Activated CD4-positive, alpha-beta T cell treated with anti-CD3 and anti-CD28 coated beads, Interleukin-2, amount 50 U/mL, for 1 hour (primary cell): ENCODE data around the gene NXPH2.
"Not testable (repeated sequence)": the region's sequence is repeated elsewhere in the genome, so short reads cannot be mapped to it uniquely, and the experiment has no call there.

Source experiments
- DNase-seq: peaks from one replicate; pipeline ENCODE4 v3.0.0-alpha.2; 2020

The NXPH2 gene

GRCh38 chr2:138752197-138752956, 27.8 kb downstream of the NXPH2 start:
- no peak for DNase-seq

- no peak for DNase-seq
Observed at GRCh38 chr2:138744713-138745112, 35.5 kb downstream of the NXPH2 start.

GRCh38 chr2:138742441-138743057, 37.6 kb downstream of the NXPH2 start:
- no peak for DNase-seq

- DNase-seq, result no peak
Observed at GRCh38 chr2:138741851-138742250, 38.3 kb downstream of the NXPH2 start.

- not testable (repeated sequence) for DNase-seq
Observed at GRCh38 chr2:138737009-138737554, 43.1 kb downstream of the NXPH2 start.

GRCh38 chr2:138732651-138733050, 47.5 kb downstream of the NXPH2 start:
- no peak for DNase-seq

- DNase-seq, result no peak
Observed at GRCh38 chr2:138730497-138731030, 49.6 kb downstream of the NXPH2 start.

- no peak for DNase-seq
Observed at GRCh38 chr2:138727956-138728355, 52.2 kb downstream of the NXPH2 start.

- DNase-seq, result no peak
Observed at GRCh38 chr2:138726681-138727080, 53.5 kb downstream of the NXPH2 start.

GRCh38 chr2:138724729-138725459, 55.3 kb downstream of the NXPH2 start:
- DNase-seq, result no peak

GRCh38 chr2:138724327-138724726, 55.9 kb downstream of the NXPH2 start:
- no peak for DNase-seq

- no peak for DNase-seq
Observed at GRCh38 chr2:138723196-138723987, 56.8 kb downstream of the NXPH2 start.

- no peak for DNase-seq
Observed at GRCh38 chr2:138722316-138722715, 57.9 kb downstream of the NXPH2 start.

GRCh38 chr2:138720035-138720838, 60.0 kb downstream of the NXPH2 start:
- no peak for DNase-seq

GRCh38 chr2:138718405-138718804, 61.8 kb downstream of the NXPH2 start:
- DNase-seq, result no peak

GRCh38 chr2:138716183-138716582, 64.0 kb downstream of the NXPH2 start:
- DNase-seq, result no peak

- no peak for DNase-seq
Observed at GRCh38 chr2:138713504-138713903, 66.7 kb downstream of the NXPH2 start.

- no peak for DNase-seq
Observed at GRCh38 chr2:138713069-138713496, 67.1 kb downstream of the NXPH2 start.

GRCh38 chr2:138712212-138712979, 67.8 kb downstream of the NXPH2 start:
- DNase-seq, result no peak

- no peak for DNase-seq
Observed at GRCh38 chr2:138711812-138712211, 68.4 kb downstream of the NXPH2 start.
